Measurements from ENCODE around the gene OTUB2. TPM values are rescaled to one million over a fixed set of nuclear protein-coding genes. Genes with fewer than 3 reads are reported as not detected.

Gene OTUB2
- total RNA-seq, 4 donors from 2014 or later = 12.6 to 25.0 (median 21.5) TPM

DNA sequence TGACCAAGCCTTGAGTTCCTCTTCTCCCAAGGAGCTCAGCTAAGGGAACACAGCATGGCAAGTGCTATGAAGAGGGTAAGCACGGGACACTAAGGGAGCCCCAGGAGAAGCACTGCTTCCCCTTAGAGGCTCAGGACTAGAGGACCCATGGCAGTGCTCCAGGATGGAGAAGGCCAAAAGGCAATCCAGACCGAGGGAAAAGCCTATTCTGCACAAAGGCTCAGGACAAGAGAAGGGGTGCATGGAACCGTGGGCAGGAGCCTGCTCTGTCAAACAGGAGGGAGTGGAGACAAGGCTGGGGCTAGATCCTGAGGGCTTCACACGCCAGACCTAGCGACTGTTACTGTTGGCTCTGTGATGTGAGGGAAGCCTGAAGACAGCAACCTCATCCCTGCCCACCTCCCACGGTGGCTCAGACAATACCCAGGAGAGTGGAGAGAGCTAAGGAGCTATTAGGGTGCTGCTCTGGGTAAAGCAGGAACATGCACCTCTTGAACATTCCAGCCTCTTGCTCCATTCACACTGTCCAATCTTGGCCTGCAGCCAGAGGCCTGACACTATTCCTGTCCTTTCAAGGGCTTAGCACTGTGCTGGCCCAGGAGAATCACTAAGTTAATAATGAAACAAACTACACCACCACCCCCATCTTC, 24.2 kb downstream of the OTUB2 start:
- intact Hi-C loops (cut with DNase I; ENCODE audit: low total_unique reads) = no loop called here
- DNase-seq (ENCODE audit: low spot score in 2 of 2) = peak in 1 of 2 donors; percentile 74
- TF ChIP-seq POLR2A (IDR thresholded peaks at IDR 0.05) = no peak
- TF ChIP-seq, protein P1, sequence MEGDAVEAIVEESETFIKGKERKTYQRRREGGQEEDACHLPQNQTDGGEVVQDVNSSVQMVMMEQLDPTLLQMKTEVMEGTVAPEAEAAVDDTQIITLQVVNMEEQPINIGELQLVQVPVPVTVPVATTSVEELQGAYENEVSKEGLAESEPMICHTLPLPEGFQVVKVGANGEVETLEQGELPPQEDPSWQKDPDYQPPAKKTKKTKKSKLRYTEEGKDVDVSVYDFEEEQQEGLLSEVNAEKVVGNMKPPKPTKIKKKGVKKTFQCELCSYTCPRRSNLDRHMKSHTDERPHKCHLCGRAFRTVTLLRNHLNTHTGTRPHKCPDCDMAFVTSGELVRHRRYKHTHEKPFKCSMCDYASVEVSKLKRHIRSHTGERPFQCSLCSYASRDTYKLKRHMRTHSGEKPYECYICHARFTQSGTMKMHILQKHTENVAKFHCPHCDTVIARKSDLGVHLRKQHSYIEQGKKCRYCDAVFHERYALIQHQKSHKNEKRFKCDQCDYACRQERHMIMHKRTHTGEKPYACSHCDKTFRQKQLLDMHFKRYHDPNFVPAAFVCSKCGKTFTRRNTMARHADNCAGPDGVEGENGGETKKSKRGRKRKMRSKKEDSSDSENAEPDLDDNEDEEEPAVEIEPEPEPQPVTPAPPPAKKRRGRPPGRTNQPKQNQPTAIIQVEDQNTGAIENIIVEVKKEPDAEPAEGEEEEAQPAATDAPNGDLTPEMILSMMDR (IDR thresholded peaks at IDR 0.05) = no peak
- no peak overlapping the region for H3K4me3 ChIP-seq (ENCODE audit: low read depth, poor library complexity, severe bottlenecking)
- 85 to 89% methylated on average over 6 of the region's 6 CpGs for WGBS, 2 donors

DNA sequence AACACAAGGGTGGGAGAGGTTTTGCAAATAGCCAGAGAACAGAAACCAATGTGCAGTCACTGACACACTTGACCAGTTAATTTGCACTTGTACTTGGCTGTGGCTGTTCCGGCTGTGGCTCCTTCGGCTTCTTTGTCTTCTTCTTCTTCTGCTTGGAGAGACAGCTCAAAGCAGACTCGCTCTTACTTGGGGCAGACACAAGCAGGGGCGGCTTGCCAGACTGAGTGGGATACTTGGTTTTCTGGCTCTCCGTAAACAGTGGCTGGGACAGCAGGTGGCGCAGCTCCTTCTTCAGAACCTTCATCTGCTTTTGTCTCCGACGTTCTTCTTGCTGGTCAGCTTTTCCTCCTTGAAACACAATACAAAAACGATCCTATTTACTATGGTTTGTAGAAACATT, 25.0 kb downstream of the OTUB2 start:
- TF ChIP-seq, protein P1 (IDR thresholded peaks at IDR 0.05) = no peak
- TF ChIP-seq POLR2A (IDR thresholded peaks at IDR 0.05) = no peak
- 68 to 72% methylated on average over 9 of the region's 9 CpGs for WGBS, 2 donors
- peak; percentile 13 to 73 for DNase-seq (ENCODE audit: low spot score in 2 of 2)
- intact Hi-C loops (cut with DNase I; ENCODE audit: low total_unique reads) = no loop called here
- no peak overlapping the region for H3K4me3 ChIP-seq (ENCODE audit: low read depth, poor library complexity, severe bottlenecking)

DNA sequence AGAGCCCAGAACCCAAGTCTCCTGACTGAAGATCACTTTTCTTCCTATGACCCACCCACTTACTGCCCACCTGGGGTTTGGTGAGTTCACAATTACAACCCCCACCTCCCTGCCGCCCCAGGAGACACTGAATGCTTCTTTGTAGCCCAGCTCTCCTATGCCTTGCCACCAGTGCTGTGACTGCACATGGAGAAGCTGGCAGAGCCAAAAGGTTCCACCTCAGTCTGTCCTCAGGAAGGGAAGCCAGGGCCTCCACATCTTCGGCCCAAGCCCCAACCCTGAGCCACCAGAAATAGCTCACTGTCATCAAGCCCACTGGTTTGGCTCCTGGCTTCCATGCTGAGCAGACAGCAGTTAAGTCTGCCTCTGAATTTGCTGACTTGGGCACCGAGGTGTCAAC, 25.6 kb downstream of the OTUB2 start:
- WGBS, 2 donors = 94 to 98% methylated on average over 3 of the region's 3 CpGs
- no peak overlapping the region for H3K4me3 ChIP-seq (ENCODE audit: low read depth, poor library complexity, severe bottlenecking)
- intact Hi-C loops (cut with DNase I; ENCODE audit: low total_unique reads) = no loop called here
- DNase-seq (ENCODE audit: low spot score in 2 of 2) = peak in 1 of 2 donors; percentile 9
- TF ChIP-seq, protein P1 (IDR thresholded peaks at IDR 0.05) = no peak
- no peak for TF ChIP-seq POLR2A (IDR thresholded peaks at IDR 0.05)

DNA sequence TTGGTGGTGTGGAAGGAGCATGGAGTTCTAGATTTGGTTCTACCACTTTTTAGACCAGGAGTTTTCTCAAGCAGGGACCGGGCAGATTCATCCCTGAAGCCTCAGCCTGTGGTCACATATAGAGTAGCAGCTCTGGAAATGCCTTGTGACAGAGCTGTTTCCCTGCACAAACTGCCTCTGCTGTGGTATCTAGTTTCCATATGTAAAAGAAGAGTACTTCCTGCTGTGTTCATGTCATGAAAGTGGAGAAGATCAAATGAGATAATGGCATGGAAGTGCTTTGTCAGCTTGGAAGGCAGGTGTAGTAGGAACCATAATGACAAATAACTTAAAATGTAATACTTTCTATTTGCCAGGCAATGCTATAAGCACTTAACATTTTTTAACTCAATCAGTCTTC, 26.1 kb downstream of the OTUB2 start:
- WGBS, 2 donors = 89 to 100% methylated on average over 1 of the region's 1 CpG
- no peak for DNase-seq (ENCODE audit: low spot score in 2 of 2)
- H3K4me3 ChIP-seq (ENCODE audit: low read depth, poor library complexity, severe bottlenecking) = no peak overlapping the region
- TF ChIP-seq, protein P1 (IDR thresholded peaks at IDR 0.05) = no peak
- no peak for TF ChIP-seq POLR2A (IDR thresholded peaks at IDR 0.05)
- intact Hi-C loops (cut with DNase I; ENCODE audit: low total_unique reads) = no loop called here

DNA sequence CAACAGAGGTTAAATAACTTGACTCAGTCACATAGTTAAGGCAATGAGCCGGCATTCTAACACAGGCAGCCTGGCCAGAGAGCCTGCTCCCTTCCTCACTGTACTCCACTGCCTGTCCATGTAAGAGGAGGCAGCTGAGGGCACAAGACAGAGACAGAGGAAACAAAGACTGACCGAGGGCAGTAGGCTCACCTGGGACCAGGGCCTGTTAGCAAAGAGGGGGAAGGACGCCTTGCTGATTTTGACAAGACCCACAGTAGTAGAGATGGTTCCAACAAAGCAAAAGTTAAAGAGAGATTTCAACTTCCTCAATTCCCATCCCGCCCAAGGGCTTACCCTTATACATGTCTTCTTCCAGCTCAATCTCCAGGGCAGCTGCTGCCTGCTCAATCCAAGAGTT, 26.5 kb downstream of the OTUB2 start:
- no peak overlapping the region for H3K4me3 ChIP-seq (ENCODE audit: low read depth, poor library complexity, severe bottlenecking)
- peak; percentile 4 to 76 for DNase-seq (ENCODE audit: low spot score in 2 of 2)
- WGBS, 2 donors = 93 to 96% methylated on average over 4 of the region's 4 CpGs
- no peak for TF ChIP-seq POLR2A (IDR thresholded peaks at IDR 0.05)
- TF ChIP-seq, protein P1 (IDR thresholded peaks at IDR 0.05) = no peak
- intact Hi-C loops (cut with DNase I; ENCODE audit: low total_unique reads) = no loop called here

DNA sequence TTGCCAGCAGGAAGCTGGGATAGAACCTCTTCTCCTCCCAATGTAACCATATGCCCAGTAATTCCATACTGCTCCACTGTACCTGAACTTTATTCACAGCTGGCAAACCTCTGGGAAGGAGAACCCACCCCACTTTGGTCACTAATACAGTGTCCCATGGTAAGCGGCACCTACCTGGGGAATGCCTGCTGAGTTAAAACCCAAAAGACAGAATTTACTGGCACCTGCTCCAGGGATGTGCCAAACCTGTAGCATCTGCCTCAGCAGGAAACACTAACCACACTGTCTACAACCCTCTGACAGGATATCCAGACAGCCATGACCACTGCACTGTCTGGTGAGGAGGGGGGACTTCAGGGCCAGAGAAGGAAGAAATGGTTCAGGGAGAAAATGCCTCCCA, 28.3 kb downstream of the OTUB2 start:
- no peak for TF ChIP-seq POLR2A (IDR thresholded peaks at IDR 0.05)
- TF ChIP-seq, protein P1 (IDR thresholded peaks at IDR 0.05) = no peak
- peak in 1 of 2 donors; percentile 6 for DNase-seq (ENCODE audit: low spot score in 2 of 2)
- no peak overlapping the region for H3K4me3 ChIP-seq (ENCODE audit: low read depth, poor library complexity, severe bottlenecking)
- intact Hi-C loops (cut with DNase I; ENCODE audit: low total_unique reads) = no loop called here
- WGBS, 2 donors = 92 to 100% methylated on average over 1 of the region's 1 CpG

Data from lower leg skin (tissue), 4 donors.